H9 (cell line): ENCODE data around the gene MB21D2. TPM values are rescaled to one million over a fixed set of nuclear protein-coding genes. Genes with fewer than 3 reads are reported as not detected.

Experiments used
- DNase-seq: peaks from one replicate; pipeline ENCODE4 v3.0.0-alpha.2; 2017
- H2AFZ ChIP-seq: one replicate; pipeline ENCODE4 v1.6.1; 2013; ENCODE audit warnings: mild to moderate bottlenecking, low read length, control low read depth, moderate library complexity
- H2AK5ac ChIP-seq: 2 replicates; pipeline ENCODE4 v1.6.1; 2013; ENCODE audit warnings: low read length, control low read depth, mixed read lengths; ENCODE audit not compliant: insufficient read length
- H2BK120ac ChIP-seq: one replicate; pipeline ENCODE4 v1.6.1; 2013; ENCODE audit warnings: low read depth, mild to moderate bottlenecking, low read length, control low read depth, inconsistent platforms; ENCODE audit not compliant: poor library complexity, severe bottlenecking
- H2BK12ac ChIP-seq: 2 replicates; pipeline ENCODE4 v1.6.1; 2013; ENCODE audit warnings: low read length, control low read depth, mixed read lengths, low read depth; ENCODE audit not compliant: insufficient read length
- H2BK15ac ChIP-seq: 2 replicates; pipeline ENCODE4 v1.6.1; 2013; ENCODE audit warnings: low read depth, low read length, control low read depth
- H2BK20ac ChIP-seq: one replicate; pipeline ENCODE4 v1.6.1; 2013; ENCODE audit warnings: low read depth, mild to moderate bottlenecking, low read length, control low read depth, inconsistent platforms; ENCODE audit not compliant: poor library complexity, severe bottlenecking
- H2BK5ac ChIP-seq: 2 replicates; pipeline ENCODE4 v1.6.1; 2013; ENCODE audit warnings: low read length, control low read depth, mixed read lengths; ENCODE audit not compliant: insufficient read length
- H3K14ac ChIP-seq: 2 replicates; pipeline ENCODE4 v1.6.1; 2013; ENCODE audit warnings: low read length, control low read depth; ENCODE audit not compliant: insufficient read depth
- H3K18ac ChIP-seq: 2 replicates; pipeline ENCODE4 v1.6.1; 2013; ENCODE audit warnings: low read depth, mild to moderate bottlenecking, mixed read lengths, low read length, control low read depth; ENCODE audit not compliant: insufficient read length
- H3K23ac ChIP-seq: 2 replicates; pipeline ENCODE4 v1.6.1; 2013; ENCODE audit warnings: low read length, control low read depth, mixed read lengths, low read depth; ENCODE audit not compliant: insufficient read length
- H3K23me2 ChIP-seq: 2 replicates; pipeline ENCODE4 v1.6.1; 2013; ENCODE audit warnings: low read depth, mild to moderate bottlenecking, mixed read lengths, low read length, control low read depth; ENCODE audit not compliant: insufficient read length, poor library complexity, severe bottlenecking
- H3K27ac ChIP-seq: 2 replicates; pipeline ENCODE4 v1.5.1; 2013; ENCODE audit warnings: low read length, control low read depth, mixed read lengths, low read depth; ENCODE audit not compliant: insufficient read length
- H3K27me3 ChIP-seq: 2 replicates; pipeline ENCODE4 v1.6.1; 2013; ENCODE audit warnings: low read length, control low read depth, inconsistent platforms; ENCODE audit not compliant: insufficient read depth
- H3K4ac ChIP-seq: 2 replicates; pipeline ENCODE4 v1.6.1; 2013; ENCODE audit warnings: low read depth, mild to moderate bottlenecking, control low read depth, inconsistent platforms, low read length, moderate library complexity
- H3K4me1 ChIP-seq: 2 replicates; pipeline ENCODE4 v1.6.1; 2013; ENCODE audit warnings: low read length, control low read depth, inconsistent platforms; ENCODE audit not compliant: insufficient read depth
- H3K4me2 ChIP-seq: 2 replicates; pipeline ENCODE4 v1.6.1; 2013; ENCODE audit warnings: low read length, control low read depth, mixed read lengths; ENCODE audit not compliant: insufficient read length, insufficient read depth
- H3K56ac ChIP-seq: 2 replicates; pipeline ENCODE4 v1.6.1; 2013; ENCODE audit warnings: low read depth, mild to moderate bottlenecking, mixed read lengths, low read length, control low read depth; ENCODE audit not compliant: insufficient read length
- H3K79me1 ChIP-seq: 2 replicates; pipeline ENCODE4 v1.6.1; 2013; ENCODE audit warnings: low read depth, mild to moderate bottlenecking, moderate library complexity, low read length, control low read depth, inconsistent platforms; ENCODE audit not compliant: insufficient read depth, poor library complexity, severe bottlenecking
- H3K79me2 ChIP-seq: 2 replicates; pipeline ENCODE4 v1.6.1; 2013; ENCODE audit warnings: low read length, control low read depth, inconsistent platforms; ENCODE audit not compliant: insufficient read depth
- H3K9ac ChIP-seq: 2 replicates; pipeline ENCODE4 v1.6.1; 2013; ENCODE audit warnings: low read length, control low read depth, mixed read lengths; ENCODE audit not compliant: insufficient read length; ENCODE audit errors: extremely low read depth
- H3K9me3 ChIP-seq: one replicate; pipeline ENCODE4 v1.6.1; 2013; ENCODE audit warnings: low read depth, low read length, inconsistent platforms; ENCODE audit not compliant: control insufficient read depth
- H3T11ph ChIP-seq: one replicate; pipeline ENCODE4 v1.6.1; 2013; ENCODE audit warnings: mild to moderate bottlenecking, low read length, control low read depth, inconsistent platforms
- H4K20me1 ChIP-seq: one replicate; pipeline ENCODE4 v1.6.1; 2013; ENCODE audit not compliant: control insufficient read depth, insufficient read length, insufficient read depth
- H4K5ac ChIP-seq: 2 replicates; pipeline ENCODE4 v1.6.1; 2013; ENCODE audit warnings: low read depth, mild to moderate bottlenecking, mixed read lengths, low read length, control low read depth; ENCODE audit not compliant: insufficient read length
- H4K8ac ChIP-seq: replicated peaks from 2 replicates; pipeline ENCODE4 v1.6.1; 2013; ENCODE audit warnings: low read length, control low read depth, mixed read lengths, low read depth; ENCODE audit not compliant: insufficient read length
- H4K91ac ChIP-seq: 2 replicates; pipeline ENCODE4 v1.6.1; 2013; ENCODE audit warnings: low read depth, mild to moderate bottlenecking, moderate library complexity, mixed read lengths, low read length, control low read depth; ENCODE audit not compliant: insufficient read length
- H3K27ac Mint-ChIP-seq, 3 experiments: 2 replicates in 2 of 3; 3 replicates in 1 of 3; pipeline ENCODE4 v1.8.0; 2020 to 2021; ENCODE audit warnings: mixed read lengths in 3 of 3, mild to moderate bottlenecking in 1 of 3, moderate library complexity in 1 of 3
- H3K27me3 Mint-ChIP-seq: 2 replicates; pipeline ENCODE4 v1.8.0; 2021; ENCODE audit warnings: low read depth, mild to moderate bottlenecking, moderate library complexity, mixed read lengths
- H3K36me3 Mint-ChIP-seq, 3 experiments: 2 replicates in 2 of 3; 3 replicates in 1 of 3; pipeline ENCODE4 v1.8.0; 2020 to 2021; ENCODE audit warnings: low read depth in 3 of 3, mixed read lengths in 3 of 3; ENCODE audit not compliant: insufficient read depth in 1 of 3
- H3K4me1 Mint-ChIP-seq, 2 experiments: 2 replicates each; pipeline ENCODE4 v1.8.0; 2020; ENCODE audit warnings: mixed read lengths in 2 of 2
- H3K4me3 Mint-ChIP-seq, 2 experiments: 2 replicates in 1 of 2; 3 replicates in 1 of 2; pipeline ENCODE4 v1.8.0; 2020 to 2021; ENCODE audit warnings: mild to moderate bottlenecking in 2 of 2, mixed read lengths in 2 of 2, moderate library complexity in 1 of 2
- H3K9me3 Mint-ChIP-seq, 2 experiments: 2 replicates in 1 of 2; 3 replicates in 1 of 2; pipeline ENCODE4 v1.8.0; 2020; ENCODE audit warnings: mild to moderate bottlenecking in 2 of 2, mixed read lengths in 2 of 2, moderate library complexity in 1 of 2
- WGBS: extraction: QIAGEN DNeasy Blood & Tissue Kit; methylation state at CpG from one replicate; pipeline ENCODE4 v1.1.7; 2013; ENCODE audit warnings: missing lambda C conversion rate, low lambda C conversion rate, mixed read lengths; ENCODE audit not compliant: insufficient read length; ENCODE audit errors: extremely low coverage; 5-methylcytosine and 5-hydroxymethylcytosine counted together
- total RNA-seq: library from RNA; stranded (reverse); gene quantifications from 2 replicates; pipeline ENCODE4 v1.2.1, GENCODE V29; 2021
- TF ChIP-seq, protein P1 (sequence below): fragments of 200-600 bp; sonication (generic); conservative IDR thresholded peaks from 3 replicates; pipeline ENCODE4 v1.8.0; 2021; ENCODE audit warnings: antibody characterized with exemption, mild to moderate bottlenecking

Gene MB21D2
- total RNA-seq, 1 experiment from 2014 or later = 19.1 TPM

DNA sequence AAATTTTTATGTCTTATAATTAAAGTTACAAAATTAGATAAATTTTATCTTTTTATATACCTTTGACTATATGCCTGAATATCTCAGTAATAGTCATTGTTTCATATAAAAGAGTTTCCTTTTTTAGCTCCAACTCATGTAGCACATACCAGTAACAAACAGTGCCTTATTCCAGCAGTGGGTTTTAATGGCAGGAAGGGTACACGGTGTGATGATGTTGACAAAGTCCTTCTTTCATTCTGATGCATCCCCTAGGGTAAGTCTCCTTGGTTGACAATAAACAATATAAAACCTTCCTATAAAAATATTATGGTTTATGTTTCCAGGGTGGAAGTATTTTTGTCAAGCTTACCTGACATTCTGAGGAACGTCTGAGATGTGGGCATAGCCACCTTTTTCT, 113.2 kb downstream of the MB21D2 start:
- Histone ChIP-seq H3K4me2 (no peak overlapping the region), H3K27ac (no peak overlapping the region), H4K91ac (no peak overlapping the region), H3K4ac (no peak overlapping the region), H3K27me3 (no peaks in the 10 kb centered on the region), H3K79me2 (peaks cover 12% of the 10 kb centered on the region; the same call in 1 of the 2 replicates), H3K23me2 (no peaks in the 10 kb centered on the region), H2BK20ac (no peak overlapping the region), H3K14ac (no peak overlapping the region), H4K20me1 (no peaks in the 10 kb centered on the region), H2AFZ (no peak overlapping the region), H2BK120ac (no peak overlapping the region), H4K8ac (no peak overlapping the region), H3K18ac (no peak overlapping the region), H2BK5ac (no peak overlapping the region), H3K79me1 (no peaks in the 10 kb centered on the region), H3K4me1 (no peaks in the 10 kb centered on the region), H2AK5ac (no peak overlapping the region), H3K9ac (no peak overlapping the region), H3K9me3 (no peaks in the 10 kb centered on the region), H2BK15ac (no peak overlapping the region), H2BK12ac (no peak overlapping the region), H3T11ph (no peak overlapping the region), H4K5ac (no peak overlapping the region), H3K56ac (no peak overlapping the region), H3K23ac (no peak overlapping the region)
- no CpG with 5 or more reads among the region's 2 CpGs for WGBS
- H3K27ac Mint-ChIP-seq = no peak overlapping the region
- H3K9me3 Mint-ChIP-seq = no peaks in the 10 kb centered on the region
- peaks cover 4 to 5% of the 10 kb centered on the region in 2 experiments; a peak in 2 of 4 replicates for H3K4me1 Mint-ChIP-seq
- TF ChIP-seq, protein P1, sequence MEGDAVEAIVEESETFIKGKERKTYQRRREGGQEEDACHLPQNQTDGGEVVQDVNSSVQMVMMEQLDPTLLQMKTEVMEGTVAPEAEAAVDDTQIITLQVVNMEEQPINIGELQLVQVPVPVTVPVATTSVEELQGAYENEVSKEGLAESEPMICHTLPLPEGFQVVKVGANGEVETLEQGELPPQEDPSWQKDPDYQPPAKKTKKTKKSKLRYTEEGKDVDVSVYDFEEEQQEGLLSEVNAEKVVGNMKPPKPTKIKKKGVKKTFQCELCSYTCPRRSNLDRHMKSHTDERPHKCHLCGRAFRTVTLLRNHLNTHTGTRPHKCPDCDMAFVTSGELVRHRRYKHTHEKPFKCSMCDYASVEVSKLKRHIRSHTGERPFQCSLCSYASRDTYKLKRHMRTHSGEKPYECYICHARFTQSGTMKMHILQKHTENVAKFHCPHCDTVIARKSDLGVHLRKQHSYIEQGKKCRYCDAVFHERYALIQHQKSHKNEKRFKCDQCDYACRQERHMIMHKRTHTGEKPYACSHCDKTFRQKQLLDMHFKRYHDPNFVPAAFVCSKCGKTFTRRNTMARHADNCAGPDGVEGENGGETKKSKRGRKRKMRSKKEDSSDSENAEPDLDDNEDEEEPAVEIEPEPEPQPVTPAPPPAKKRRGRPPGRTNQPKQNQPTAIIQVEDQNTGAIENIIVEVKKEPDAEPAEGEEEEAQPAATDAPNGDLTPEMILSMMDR = no peak
- no peaks in the 10 kb centered on the region for H3K27me3 Mint-ChIP-seq
- no peak for DNase-seq
- H3K4me3 Mint-ChIP-seq = no peak overlapping the region
- H3K36me3 Mint-ChIP-seq = peaks cover 0 to 4% (median 0%) of the 10 kb centered on the region in 3 experiments; a peak in 1 of 7 replicates
